Thyroid gland (tissue), 4 donors: ENCODE data around the gene EFHD2.

ENCODE experiments used
- CTCF ChIP-seq, 6 experiments: fragments of 200-600 bp in 3 of 6; fragments of 450-650 bp in 3 of 6; sonication (generic) in 3 of 6; IDR thresholded peaks; one replicate each; pipeline ENCODE4 v1.5.1; 2016 to 2019; ENCODE audit warnings: antibody characterized with exemption in 6 of 6, mild to moderate bottlenecking in 2 of 6, inconsistent platforms in 1 of 6, moderate library complexity in 1 of 6
- POLR2A ChIP-seq, 2 donors: fragments of 450-650 bp; IDR thresholded peaks; one replicate each; pipeline ENCODE4 v1.6.1; 2017; ENCODE audit warnings: antibody characterized with exemption in 2 of 2, mild to moderate bottlenecking in 2 of 2, moderate library complexity in 1 of 2

GRCh38 chr1:15368888-15369287 lies 40.8 kb upstream of the EFHD2 start:
- TF ChIP-seq CTCF (IDR thresholded peaks at IDR 0.05) (no peak), POLR2A (IDR thresholded peaks at IDR 0.05) (no peak)
